Right atrium auricular region (tissue), 2 donors: ENCODE measurements around the gene COL9A3. TPM values are rescaled to one million over a fixed set of nuclear protein-coding genes. Genes with fewer than 3 reads are reported as not detected.

Experiments used
- DNase-seq: peaks from one replicate; pipeline ENCODE4 v3.0.0-alpha.2; 2019; ENCODE audit warnings: low spot score
- H3K27ac ChIP-seq, 2 donors: fragments of 200-600 bp; sonication (generic); 1 replicate in 1 of 2; 2 replicates in 1 of 2; pipeline ENCODE4 v1.5.1; 2016 to 2019
- H3K27me3 ChIP-seq, 2 donors: fragments of 200-600 bp; sonication (generic); one replicate each; pipeline versions ENCODE4 v1.5.1 to v1.6.0; 2017 to 2019
- H3K36me3 ChIP-seq: fragments of 200-600 bp; sonication (generic); one replicate; pipeline ENCODE4 v1.5.1; 2016
- H3K4me1 ChIP-seq, 2 donors: fragments of 200-600 bp; sonication (generic); one replicate each; pipeline versions ENCODE4 v1.5.1 to v1.6.0; 2017 to 2019
- H3K4me3 ChIP-seq, 2 donors: fragments of 200-600 bp; sonication (generic); 1 replicate in 1 of 2; 2 replicates in 1 of 2; pipeline ENCODE4 v1.5.1; 2017 to 2019; ENCODE audit warnings: mild to moderate bottlenecking in 1 of 2, moderate library complexity in 1 of 2
- H3K9me3 ChIP-seq, 2 donors: fragments of 200-600 bp; sonication (generic); one replicate each; pipeline ENCODE4 v1.5.1; 2019
- total RNA-seq, 2 donors: library from RNA; depleted of rRNA; stranded (reverse); fragments of >200 nt; gene quantifications; one replicate each; pipeline ENCODE4 v1.1.0, GENCODE V29; 2016
- TF ChIP-seq, protein P1 (sequence below), 2 donors: fragments of 200-600 bp; sonication (generic); IDR thresholded peaks; one replicate each; pipeline ENCODE4 v1.5.1; 2019; ENCODE audit warnings: antibody characterized with exemption in 2 of 2

Gene COL9A3
- total RNA-seq, 2 donors from 2014 or later, result 4.2 to 5.7 TPM

DNA sequence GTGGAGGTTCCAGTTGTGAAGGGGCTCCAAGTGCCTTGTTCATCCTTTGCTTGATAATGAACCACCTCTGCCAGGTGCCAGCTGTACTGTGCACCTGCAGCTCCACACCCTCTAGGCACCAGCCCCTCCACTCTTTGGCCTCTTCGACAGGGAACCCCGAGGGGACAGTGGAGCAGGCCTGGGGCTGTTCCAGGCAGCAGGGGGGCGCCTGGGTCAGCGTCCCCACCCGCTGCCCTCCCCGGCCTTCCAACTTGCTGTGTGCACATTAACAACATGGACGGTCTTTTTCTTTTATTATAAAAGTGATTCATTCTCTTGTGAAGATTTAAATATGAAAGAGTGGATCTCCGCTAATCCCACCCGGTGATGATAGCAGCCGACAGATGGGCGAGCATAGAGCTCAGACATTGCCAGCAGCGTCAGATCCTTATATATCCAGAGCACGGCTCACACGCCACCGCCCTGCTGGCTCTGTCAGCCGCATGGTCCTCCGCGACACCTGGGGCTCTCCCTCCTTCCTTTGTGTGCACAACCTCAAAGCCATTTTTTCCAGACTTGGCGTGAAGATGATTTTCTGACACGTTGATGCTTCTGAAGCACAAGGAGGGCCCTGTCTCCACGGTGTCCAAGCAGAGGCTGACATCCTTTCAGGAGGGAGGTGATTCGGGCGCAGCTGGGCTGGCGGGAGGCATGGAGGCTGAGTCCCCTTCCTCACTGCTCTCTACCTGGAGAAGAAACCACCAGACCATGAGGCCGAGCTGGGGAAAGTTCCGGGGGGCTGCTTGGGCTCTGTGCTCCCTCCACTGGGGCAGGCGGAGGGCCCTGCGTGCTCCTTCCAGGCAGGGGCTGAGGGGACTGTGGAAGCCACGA, 42.8 kb upstream of the COL9A3 start:
- Histone ChIP-seq H3K4me3 (no peak overlapping the region), H3K27me3 (no peaks in the 10 kb centered on the region), H3K9me3 (no peaks in the 10 kb centered on the region), H3K27ac (no peak overlapping the region), H3K36me3 (no peaks in the 10 kb centered on the region), H3K4me1 (no peaks in the 10 kb centered on the region)
- TF ChIP-seq, protein P1, sequence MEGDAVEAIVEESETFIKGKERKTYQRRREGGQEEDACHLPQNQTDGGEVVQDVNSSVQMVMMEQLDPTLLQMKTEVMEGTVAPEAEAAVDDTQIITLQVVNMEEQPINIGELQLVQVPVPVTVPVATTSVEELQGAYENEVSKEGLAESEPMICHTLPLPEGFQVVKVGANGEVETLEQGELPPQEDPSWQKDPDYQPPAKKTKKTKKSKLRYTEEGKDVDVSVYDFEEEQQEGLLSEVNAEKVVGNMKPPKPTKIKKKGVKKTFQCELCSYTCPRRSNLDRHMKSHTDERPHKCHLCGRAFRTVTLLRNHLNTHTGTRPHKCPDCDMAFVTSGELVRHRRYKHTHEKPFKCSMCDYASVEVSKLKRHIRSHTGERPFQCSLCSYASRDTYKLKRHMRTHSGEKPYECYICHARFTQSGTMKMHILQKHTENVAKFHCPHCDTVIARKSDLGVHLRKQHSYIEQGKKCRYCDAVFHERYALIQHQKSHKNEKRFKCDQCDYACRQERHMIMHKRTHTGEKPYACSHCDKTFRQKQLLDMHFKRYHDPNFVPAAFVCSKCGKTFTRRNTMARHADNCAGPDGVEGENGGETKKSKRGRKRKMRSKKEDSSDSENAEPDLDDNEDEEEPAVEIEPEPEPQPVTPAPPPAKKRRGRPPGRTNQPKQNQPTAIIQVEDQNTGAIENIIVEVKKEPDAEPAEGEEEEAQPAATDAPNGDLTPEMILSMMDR (IDR thresholded peaks at IDR 0.05), result no peak
- no peak for DNase-seq

DNA sequence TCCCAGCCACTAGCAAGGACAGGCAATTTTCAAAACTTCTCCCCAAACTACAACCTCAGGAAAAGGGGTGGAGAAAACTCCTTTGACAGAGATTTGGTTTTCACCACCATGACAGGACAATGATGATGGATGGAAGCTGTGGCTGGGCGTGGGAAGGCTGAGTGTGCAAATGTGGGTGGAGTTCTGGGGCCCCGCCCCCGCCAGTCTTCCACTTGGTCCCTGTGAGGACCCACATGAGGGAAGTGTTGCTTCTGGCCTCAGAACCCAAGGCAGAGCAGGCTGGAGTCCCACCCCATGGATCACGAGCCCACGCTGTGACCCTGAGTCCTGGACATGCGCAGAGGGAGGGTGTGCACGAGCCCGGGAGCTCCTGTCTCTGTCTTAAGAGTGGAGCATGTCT, 42.1 kb upstream of the COL9A3 start:
- no peaks in the 10 kb centered on the region for H3K4me1 ChIP-seq
- H3K36me3 ChIP-seq, result no peaks in the 10 kb centered on the region
- H3K4me3 ChIP-seq, result no peak overlapping the region
- no peak overlapping the region for H3K27ac ChIP-seq
- H3K27me3 ChIP-seq, result no peaks in the 10 kb centered on the region
- TF ChIP-seq, protein P1 (IDR thresholded peaks at IDR 0.05), result no peak
- H3K9me3 ChIP-seq, result no peaks in the 10 kb centered on the region
- no peak for DNase-seq

DNA sequence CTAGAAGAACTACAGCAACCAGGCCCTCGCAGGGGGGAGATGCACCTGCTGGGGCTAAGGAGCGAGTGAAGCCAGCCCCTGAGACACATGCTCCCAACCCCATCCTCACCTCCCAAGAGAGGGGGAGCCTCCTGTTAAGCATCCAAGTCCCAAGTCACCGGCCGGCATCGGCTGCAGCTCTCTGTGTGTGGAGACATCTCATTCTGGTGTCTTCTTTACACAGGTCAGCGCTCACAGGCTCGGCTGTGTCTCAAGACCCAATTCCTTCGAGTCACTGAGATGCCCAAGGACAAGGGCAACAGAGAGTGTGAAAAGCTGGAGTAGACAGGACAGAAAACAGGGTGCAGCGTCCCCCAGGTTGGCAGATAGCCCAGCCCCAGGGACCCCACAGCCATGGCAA, 41.6 kb upstream of the COL9A3 start:
- no peaks in the 10 kb centered on the region for H3K4me1 ChIP-seq
- no peak overlapping the region for H3K4me3 ChIP-seq
- DNase-seq, result no peak
- TF ChIP-seq, protein P1 (IDR thresholded peaks at IDR 0.05), result no peak
- H3K27ac ChIP-seq, result no peak overlapping the region
- H3K36me3 ChIP-seq, result no peaks in the 10 kb centered on the region
- H3K9me3 ChIP-seq, result no peaks in the 10 kb centered on the region
- no peaks in the 10 kb centered on the region for H3K27me3 ChIP-seq

DNA sequence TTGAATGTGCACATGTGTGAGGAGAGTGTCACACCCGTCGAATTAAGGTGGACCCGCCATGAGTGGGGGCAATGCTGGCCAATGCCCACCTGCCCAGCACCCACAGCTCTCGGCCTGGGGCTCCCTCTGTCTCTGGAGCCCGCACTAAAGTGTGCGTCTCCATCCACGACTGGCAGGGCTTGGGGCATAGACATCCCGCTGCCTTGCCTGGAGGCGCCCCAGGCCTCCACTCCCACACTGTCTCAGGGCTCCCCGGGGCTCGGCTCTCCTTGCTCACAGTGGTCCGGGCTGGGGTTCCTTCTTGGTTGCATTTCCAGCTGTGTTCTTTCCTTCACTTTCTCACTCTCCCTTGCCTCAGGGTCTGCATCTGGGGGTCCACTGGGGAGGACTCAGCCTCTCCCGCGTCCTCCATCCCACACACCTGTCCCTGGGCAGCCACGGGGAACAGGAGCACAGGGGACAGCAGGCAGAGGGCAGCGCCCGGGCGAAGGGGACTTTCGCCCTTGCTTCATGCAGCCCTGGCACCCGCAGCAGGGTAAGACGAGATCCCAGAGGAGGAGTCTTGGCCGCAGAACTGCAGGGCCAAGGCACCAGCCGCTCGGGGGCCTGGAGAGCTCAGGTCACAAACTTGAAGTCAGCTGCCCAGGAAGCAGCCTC, 40.7 kb upstream of the COL9A3 start:
- TF ChIP-seq, protein P1 (IDR thresholded peaks at IDR 0.05), result no peak
- no peak overlapping the region for H3K27ac ChIP-seq

DNA sequence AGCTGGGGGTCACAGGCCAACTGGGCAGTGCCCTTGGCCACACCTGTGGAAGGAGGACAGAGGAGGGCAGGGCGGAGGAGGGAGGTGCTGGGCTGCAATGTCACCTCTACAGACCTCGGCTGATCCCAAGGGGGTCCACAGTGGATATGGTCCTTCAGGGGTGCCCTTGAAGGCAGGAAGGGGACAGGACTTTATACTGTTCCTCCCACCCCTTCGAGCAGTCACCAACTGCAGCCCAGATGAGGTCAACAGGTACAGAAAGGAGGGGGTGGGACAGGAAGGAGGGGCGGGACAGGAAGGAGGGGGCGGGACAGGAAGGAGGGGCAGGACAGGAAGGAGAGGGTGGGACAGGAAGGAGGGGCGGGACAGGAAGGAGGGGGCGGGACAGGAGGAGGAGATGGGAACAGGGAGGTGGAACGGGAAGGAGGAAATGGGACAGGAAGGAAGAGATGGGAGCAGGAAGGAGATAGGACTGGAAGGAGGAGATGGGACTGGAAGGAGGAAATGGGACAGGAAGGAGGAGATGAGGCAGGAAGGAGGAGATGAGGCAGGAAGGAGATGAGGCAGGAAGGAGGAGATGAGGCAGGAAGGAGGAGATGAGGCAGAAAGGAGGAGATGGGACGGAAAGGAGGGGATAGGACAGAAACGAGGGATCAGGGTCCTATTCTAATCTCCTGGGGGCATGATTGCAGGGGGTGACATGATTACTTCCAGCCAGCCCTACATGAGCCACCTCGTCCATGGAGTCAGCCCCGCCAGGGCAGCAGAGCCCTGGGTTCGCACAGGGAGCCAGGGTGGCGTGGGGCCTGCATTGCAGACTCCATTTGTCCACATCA, 39.9 kb upstream of the COL9A3 start:
- no peaks in the 10 kb centered on the region for H3K27me3 ChIP-seq
- DNase-seq, result no peak
- no peak overlapping the region for H3K4me3 ChIP-seq
- no peaks in the 10 kb centered on the region for H3K9me3 ChIP-seq
- TF ChIP-seq, protein P1 (IDR thresholded peaks at IDR 0.05), result no peak
- H3K4me1 ChIP-seq, result no peaks in the 10 kb centered on the region
- no peak overlapping the region for H3K27ac ChIP-seq
- H3K36me3 ChIP-seq, result no peaks in the 10 kb centered on the region

More for the DNA sequence above, 40.7 kb upstream of the COL9A3 start:
- H3K4me3 ChIP-seq, result no peak overlapping the region
- no peaks in the 10 kb centered on the region for H3K4me1 ChIP-seq
- H3K27me3 ChIP-seq, result no peaks in the 10 kb centered on the region
- no peak for DNase-seq
- no peaks in the 10 kb centered on the region for H3K36me3 ChIP-seq
- no peaks in the 10 kb centered on the region for H3K9me3 ChIP-seq
